Fibroblast of the conjunctiva (primary cell): ENCODE measurements around the gene PTCH1.

Experiments used
- DNase-seq: peaks from one replicate; pipeline ENCODE4 v3.0.0-alpha.2; 2010; ENCODE audit warnings: low read depth

PTCH1 gene

GRCh38 chr9:95512709-95513095 is 4.1 kb downstream of the PTCH1 start:
- DNase-seq, result no peak

GRCh38 chr9:95511952-95512708 is 4.6 kb downstream of the PTCH1 start:
- DNase-seq, result no peak

DNA sequence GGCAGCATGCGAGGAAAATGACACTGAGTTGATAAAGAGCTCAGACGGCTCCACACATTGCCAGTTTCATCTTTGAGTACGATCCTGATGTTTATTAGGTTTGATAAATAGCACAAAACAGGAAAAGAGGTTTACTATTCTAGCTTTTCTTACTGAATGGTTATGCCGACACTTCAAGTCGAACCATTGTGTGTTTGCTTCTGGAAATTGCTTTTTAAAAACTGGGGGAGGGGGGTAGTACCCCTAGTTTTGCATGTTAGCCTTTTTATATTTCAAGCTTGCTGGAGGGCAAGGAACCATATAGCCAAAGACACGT is 5.2 kb downstream of the PTCH1 start:
- DNase-seq, result no peak

GRCh38 chr9:95510709-95511615 is 5.8 kb downstream of the PTCH1 start:
- DNase-seq, result peak; percentile 93

GRCh38 chr9:95509851-95510708 is 6.7 kb downstream of the PTCH1 start:
- DNase-seq, result no peak

DNA sequence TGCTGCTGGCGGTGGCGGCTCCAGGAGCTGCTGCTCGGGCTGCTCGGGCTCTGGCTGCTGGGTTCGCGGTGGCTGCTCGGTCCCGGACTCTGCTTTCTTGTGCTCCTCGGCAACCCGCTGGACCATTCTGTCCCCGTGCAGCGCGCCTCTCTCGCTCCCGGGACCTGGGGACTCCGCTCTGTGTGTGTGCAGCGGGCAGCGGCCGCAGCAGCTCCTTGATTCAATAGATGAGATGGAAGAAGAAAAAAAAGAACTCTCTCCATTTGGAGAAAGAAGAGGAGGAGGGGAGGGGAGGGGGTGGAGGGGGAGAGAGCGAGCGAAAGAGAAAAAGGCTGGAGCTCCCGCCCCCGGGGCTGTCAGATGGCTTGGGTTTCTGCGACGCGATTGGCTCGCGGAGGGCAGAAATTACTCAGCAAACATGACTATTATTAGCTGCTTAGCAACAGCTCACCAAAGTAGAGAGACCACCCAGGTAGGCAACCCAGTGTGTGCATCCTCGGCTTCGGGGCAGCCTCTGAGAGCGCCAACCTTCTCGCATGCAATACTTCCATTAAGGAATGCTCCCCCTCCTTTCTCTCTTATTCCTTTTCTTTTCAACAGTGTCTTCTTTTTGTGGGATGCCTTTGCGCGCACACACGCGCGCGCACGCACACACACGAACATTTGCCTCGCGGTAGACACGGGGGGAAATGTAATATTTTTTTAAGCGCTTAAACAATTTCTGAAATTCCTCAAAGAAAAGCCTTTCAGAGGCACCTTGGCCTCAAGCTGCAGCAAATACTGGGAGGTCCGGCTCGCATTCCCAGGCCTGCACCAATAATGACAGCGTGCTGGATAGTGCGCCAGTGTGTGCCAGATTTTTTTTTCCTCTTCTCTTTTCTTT is 7.6 kb downstream of the PTCH1 start:
- DNase-seq, result peak; percentile 90

- DNase-seq, result no peak
Measured at GRCh38 chr9:95508242-95508967, 8.4 kb downstream of the PTCH1 start.

DNA sequence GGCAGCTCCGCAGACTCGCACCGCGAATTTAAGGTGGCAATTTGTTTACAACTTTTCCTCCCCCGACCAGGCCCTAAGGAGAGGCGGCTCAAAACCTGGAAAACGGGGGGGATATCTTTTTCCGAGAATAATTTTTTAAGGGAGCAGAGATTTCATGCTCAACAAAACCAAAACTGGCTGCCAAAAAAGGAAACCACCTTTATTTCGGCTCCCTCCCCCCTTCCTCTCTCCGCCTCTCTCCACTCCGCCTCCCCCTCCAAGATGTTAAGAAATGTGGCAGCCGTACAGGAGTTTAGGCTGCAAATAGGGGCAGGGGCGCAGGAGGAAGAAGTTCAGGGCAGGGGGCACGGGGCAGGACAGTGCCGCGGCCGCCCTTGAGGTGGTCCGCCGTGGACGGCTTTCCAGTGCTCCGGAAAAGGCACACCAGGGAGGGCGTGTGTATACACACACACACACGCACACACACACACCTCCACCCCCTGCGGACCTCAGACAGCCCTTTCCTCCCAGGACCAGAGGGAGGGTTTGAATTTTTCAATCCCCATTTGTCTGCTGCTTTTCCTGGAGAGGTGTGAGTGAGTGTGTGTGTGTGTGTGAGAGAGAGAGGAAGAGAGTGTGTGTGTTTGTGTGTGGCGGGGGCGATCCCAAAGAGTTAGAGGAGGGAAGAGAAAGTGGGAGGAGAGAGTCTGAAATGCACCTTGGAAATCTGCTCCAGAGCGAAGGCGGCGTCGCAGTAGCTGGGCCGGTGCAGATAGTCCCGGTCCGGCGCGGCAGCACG is 9.1 kb downstream of the PTCH1 start:
- no peak for DNase-seq

DNA sequence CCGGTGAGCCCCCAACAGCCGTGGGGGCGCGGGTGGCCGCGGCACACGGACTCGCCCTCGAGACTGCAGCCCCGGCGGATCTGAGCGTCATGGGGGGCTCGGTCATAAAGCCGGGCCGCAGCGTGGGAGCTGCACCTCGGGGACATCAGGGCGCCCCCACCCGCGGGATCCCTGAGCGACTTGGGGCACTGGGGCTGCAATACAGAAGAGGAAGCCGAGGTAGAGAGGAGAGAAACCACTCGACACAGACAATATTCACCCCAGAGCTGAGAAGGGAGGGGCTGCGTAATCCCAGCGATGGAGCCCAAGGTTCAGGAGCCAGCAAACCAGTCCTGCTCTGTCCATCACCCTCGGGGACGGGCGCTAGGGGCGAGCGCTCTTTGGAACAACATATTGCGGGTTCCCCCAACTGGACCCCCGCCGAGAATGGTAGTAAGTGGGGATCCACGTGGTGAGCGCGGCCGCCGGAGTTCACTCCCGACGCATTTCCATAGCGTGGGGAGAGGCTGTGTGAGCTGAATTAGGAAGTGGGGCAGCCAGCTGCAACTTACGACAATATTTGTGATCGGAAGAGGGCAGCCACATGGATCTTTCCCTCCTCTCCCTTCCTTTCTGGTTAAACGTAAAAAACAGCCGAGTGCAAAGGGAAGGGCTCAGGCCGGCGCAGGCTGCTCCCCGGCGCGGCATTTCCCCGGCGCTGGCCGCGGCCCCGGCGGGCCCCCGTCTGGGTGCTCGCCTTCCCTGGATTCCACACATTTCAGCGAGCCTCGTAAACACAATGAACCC is 9.9 kb downstream of the PTCH1 start:
- no peak for DNase-seq

DNA sequence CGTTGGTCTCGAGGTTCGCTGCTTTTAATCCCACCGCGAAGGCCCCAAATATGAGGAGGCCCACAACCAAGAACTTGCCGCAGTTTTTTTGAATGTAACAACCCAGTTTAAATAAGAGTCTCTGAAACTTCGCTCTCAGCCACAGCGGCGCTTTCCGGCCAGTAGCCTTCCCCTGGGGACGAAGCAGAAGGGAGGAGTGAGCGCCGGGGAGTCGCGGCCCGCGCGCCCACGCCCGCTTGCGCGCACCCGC is 10.4 kb downstream of the PTCH1 start:
- DNase-seq, result no peak

GRCh38 chr9:95505717-95506427 is 10.9 kb downstream of the PTCH1 start:
- DNase-seq, result no peak

GRCh38 chr9:95505072-95505716 is 11.6 kb downstream of the PTCH1 start:
- DNase-seq, result no peak

DNA sequence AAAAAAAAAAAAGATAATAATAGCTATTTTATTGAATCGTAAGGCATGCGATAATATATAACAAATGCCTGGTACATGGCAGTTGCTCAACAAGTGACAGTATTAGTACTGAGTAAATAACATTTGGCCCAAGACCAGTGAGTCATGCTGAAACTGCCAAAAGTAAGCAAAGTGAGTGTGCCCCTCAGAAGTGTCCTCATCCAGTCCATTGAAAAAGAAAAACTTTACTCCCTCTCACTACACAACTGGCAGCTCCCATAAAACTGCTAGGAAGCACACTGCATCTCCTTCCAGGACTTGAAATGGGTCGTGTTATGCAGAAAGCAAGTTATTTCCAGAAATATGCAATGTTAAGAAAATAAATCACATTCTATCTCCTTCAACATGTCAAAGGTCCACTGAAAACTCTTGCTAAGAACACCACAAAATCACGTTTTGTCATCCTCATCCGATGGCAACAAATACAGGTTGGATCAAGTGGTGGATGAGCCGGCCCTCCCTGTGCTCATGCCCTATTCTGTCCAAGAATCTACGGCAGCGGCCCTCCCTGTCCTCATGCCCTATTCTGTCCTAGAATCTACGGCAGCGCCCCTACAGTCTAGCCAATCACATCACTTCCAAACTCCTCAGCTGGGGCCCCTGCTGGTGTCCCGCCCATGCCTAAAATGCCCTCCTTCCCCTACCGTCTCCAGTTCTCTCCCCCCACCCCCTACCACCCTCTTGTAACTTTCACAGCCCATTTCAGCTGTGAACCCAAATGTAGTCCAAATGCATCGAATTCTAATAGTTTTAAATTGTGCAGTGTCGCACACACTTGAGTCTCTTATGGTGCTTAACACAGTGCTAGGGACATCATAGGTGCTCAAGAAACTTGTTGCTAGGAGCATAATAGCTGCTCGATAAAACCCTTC is 12.5 kb downstream of the PTCH1 start:
- no peak for DNase-seq

DNA sequence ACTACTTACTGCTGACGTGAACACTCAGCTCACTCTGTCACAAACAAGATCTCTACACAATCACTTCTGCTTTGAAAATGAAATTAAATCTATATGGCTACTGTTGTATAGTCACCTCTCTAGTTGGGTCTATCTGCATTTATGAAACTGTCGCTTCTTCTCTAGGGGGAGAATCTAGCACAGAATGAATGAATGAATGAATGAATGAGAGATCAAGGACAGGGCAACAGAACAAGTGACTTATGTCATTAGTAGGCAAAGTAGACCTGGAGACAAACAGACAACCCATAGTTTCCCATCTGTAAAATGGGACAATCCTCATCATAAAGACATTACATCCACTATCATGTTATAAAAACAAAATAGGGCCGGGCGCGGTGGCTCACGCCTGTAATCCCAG is 13.4 kb downstream of the PTCH1 start:
- DNase-seq, result no peak

- DNase-seq, result no peak
Measured at GRCh38 chr9:95502248-95502647, 14.5 kb downstream of the PTCH1 start.

GRCh38 chr9:95499847-95500246 is 16.9 kb downstream of the PTCH1 start:
- DNase-seq, result no peak

- DNase-seq, result no peak
Measured at GRCh38 chr9:95499046-95499676, 17.6 kb downstream of the PTCH1 start.
